ENCODE results near the gene ZIC1.
A peak's percentile ranks its signal among the peaks of the same experiment; 100 is the strongest.

The ZIC1 gene

DNA sequence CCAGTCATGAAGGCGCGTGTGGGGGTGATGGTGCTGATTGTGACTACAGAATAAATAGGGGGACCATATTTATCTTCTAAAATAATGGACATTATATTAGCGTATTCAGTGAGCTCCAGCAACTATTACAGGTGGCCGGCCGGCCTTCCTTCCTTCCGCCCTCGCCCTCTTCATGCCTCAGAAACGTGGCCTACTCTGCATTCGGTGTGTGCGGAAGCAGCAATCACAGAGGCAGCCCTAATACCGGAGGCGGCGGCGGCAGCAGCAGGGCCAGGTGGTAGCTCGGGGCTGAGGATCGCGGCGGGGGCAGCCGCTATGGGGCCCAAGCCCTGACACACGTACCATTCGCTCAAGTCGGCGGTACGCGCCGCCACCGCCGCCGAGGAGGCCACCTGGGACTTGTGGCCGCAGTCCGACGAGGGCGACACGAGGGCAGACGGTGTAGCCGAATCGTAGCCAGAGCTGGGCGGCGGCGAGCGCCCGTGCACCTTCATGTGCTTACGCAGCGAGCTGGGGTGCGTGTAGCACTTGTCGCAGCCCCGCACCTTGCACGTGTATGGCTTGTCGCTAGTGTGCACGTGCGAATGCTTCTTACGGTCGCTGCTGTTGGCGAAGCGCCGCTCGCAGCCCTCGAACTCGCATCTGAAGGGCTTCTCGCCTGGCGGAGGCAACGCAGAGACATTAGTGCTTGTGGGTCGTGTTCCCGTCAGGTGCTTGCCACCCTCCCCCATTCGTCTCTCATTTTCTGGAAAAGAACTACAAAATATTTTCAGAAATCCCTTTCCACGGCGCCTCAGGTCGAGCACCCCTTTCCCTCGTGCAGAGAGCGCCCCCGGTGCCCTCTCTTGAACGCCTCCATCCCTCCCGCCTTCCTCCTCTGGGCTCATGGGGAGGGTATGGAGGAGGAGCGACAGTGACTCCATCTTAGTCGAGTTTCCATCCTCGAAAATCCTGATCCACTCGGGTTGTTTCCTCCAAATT, 18.3 kb upstream of the ZIC1 start (continued):
- TF ChIP-seq, protein P1, sequence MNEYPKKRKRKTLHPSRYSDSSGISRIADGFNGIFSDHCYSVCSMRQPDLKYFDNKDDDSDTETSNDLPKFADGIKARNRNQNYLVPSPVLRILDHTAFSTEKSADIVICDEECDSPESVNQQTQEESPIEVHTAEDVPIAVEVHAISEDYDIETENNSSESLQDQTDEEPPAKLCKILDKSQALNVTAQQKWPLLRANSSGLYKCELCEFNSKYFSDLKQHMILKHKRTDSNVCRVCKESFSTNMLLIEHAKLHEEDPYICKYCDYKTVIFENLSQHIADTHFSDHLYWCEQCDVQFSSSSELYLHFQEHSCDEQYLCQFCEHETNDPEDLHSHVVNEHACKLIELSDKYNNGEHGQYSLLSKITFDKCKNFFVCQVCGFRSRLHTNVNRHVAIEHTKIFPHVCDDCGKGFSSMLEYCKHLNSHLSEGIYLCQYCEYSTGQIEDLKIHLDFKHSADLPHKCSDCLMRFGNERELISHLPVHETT (tag by site-specific recombination; IDR thresholded peaks at IDR 0.05): no peak
- TF ChIP-seq ZBTB1 (tag by site-specific recombination; IDR thresholded peaks at IDR 0.05) (no peak), ZNF133 (tag by site-specific recombination; IDR thresholded peaks at IDR 0.05) (no peak), ZNF791 (tag by site-specific recombination; IDR thresholded peaks at IDR 0.05) (no peak), KLF9 (tag by site-specific recombination; IDR thresholded peaks at IDR 0.05; ENCODE audit: low read depth) (no peak), ZNF169 (tag by site-specific recombination; IDR thresholded peaks at IDR 0.05) (no peak)
- TF ChIP-seq, protein P2, sequence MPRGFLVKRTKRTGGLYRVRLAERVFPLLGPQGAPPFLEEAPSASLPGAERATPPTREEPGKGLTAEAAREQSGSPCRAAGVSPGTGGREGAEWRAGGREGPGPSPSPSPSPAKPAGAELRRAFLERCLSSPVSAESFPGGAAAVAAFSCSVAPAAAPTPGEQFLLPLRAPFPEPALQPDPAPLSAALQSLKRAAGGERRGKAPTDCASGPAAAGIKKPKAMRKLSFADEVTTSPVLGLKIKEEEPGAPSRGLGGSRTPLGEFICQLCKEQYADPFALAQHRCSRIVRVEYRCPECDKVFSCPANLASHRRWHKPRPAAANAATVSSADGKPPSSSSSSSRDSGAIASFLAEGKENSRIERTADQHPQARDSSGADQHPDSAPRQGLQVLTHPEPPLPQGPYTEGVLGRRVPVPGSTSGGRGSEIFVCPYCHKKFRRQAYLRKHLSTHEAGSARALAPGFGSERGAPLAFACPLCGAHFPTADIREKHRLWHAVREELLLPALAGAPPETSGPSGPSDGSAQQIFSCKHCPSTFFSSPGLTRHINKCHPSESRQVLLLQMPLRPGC (tag by site-specific recombination; IDR thresholded peaks at IDR 0.05): no peak

DNA sequence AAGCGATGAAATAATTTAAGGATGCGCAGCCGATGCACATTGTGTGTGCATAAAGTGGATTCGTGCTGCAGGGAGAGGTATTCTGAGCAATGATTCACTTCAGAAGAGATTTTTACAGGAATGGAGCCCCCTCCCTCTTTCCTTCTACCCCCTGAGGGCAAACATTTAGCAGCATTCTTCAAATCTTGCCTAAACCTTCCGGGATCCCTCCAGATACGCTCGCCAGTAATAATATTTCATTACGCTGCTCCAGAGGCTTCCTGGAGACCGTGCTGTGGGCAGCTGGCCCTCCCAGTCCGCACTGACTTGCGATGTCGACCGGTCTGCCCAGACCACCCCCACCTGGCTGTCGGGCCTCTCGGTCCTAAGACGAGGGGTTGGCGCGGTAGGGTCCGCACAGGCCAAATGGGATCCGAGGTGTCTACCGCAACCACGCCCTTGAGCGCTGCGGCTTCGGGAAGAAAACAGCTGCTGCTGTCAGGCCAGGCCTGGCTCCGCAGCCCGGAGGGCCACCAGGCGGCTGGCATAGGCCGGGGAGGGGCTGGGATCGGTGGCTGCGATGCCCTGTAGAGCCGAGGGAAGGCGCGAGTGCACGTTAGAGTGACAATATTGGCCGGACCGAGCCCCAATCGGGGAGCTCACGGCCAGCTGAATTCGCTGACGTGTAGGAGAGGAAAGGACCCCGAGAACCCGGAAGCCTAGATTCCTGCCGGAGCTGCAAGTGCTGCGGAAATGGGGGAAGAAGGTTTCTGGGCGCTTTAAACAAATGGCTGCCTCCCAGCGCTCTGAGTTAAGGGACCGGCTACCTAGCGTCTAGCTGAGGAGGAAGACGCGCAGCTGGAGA, 17.2 kb upstream of the ZIC1 start:
- Histone ChIP-seq H3K4me3 (ENCODE audit: low read depth, low read length) (peak overlapping the region; percentile 18), H3K36me3 (ENCODE audit: control insufficient read depth in 2 of 2, insufficient read depth in 1 of 2, low read length in 2 of 2) (no peaks in the 10 kb centered on the region), H3K27ac (ENCODE audit: extremely low read depth, low read depth, low read length) (peak overlapping the region; percentile 9; the same call in 1 of the 2 replicates), H3K9me3 (ENCODE audit: control insufficient read depth, insufficient read depth, low read depth, low read length) (no peaks in the 10 kb centered on the region), H3K4me1 (ENCODE audit: control insufficient read depth, insufficient read depth, low read length) (no peaks in the 10 kb centered on the region)
- ChIA-PET CTCF (no interaction called here), POLR2A (no interaction called here)
- TF ChIP-seq, protein P3, sequence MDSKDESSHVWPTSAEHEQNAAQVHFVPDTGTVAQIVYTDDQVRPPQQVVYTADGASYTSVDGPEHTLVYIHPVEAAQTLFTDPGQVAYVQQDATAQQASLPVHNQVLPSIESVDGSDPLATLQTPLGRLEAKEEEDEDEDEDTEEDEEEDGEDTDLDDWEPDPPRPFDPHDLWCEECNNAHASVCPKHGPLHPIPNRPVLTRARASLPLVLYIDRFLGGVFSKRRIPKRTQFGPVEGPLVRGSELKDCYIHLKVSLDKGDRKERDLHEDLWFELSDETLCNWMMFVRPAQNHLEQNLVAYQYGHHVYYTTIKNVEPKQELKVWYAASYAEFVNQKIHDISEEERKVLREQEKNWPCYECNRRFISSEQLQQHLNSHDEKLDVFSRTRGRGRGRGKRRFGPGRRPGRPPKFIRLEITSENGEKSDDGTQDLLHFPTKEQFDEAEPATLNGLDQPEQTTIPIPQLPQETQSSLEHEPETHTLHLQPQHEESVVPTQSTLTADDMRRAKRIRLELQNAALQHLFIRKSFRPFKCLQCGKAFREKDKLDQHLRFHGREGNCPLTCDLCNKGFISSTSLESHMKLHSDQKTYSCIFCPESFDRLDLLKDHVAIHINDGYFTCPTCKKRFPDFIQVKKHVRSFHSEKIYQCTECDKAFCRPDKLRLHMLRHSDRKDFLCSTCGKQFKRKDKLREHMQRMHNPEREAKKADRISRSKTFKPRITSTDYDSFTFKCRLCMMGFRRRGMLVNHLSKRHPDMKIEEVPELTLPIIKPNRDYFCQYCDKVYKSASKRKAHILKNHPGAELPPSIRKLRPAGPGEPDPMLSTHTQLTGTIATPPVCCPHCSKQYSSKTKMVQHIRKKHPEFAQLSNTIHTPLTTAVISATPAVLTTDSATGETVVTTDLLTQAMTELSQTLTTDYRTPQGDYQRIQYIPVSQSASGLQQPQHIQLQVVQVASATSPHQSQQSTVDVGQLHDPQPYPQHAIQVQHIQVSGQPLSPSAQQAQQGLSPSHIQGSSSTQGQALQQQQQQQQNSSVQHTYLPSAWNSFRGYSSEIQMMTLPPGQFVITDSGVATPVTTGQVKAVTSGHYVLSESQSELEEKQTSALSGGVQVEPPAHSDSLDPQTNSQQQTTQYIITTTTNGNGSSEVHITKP (tag by site-specific recombination; IDR thresholded peaks at IDR 0.05): no peak
- TF ChIP-seq ZFP37 (tag by site-specific recombination; IDR thresholded peaks at IDR 0.05) (no peak), KLF10 (tag by site-specific recombination; IDR thresholded peaks at IDR 0.05) (no peak), ZNF174 (tag by site-specific recombination; IDR thresholded peaks at IDR 0.05) (no peak), ZNF211 (tag by site-specific recombination; IDR thresholded peaks at IDR 0.05; ENCODE audit: low read depth) (no peak)

DNA sequence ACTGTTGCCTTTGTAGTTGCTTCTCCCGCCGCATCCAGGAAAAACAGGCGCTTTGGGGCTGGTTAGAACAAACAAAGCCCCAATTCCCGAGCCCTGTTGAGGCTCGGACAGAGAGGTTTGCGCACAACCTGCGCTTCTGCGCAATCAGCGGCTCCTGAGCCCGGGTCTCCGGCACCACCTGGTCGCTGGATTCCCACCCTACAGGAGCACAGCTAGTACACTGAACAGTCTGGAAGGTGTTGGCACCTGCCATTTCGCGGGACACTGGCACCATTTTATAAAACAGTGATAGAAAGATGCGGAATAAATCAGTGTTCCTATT, 16.6 kb upstream of the ZIC1 start:
- Histone ChIP-seq H3K36me3 (ENCODE audit: control insufficient read depth in 2 of 2, insufficient read depth in 1 of 2, low read length in 2 of 2) (no peaks in the 10 kb centered on the region), H3K4me3 (ENCODE audit: low read depth, low read length) (peak overlapping the region; percentile 18), H3K27ac (ENCODE audit: extremely low read depth, low read depth, low read length) (peak overlapping the region; percentile 9; the same call in 1 of the 2 replicates), H3K4me1 (ENCODE audit: control insufficient read depth, insufficient read depth, low read length) (no peaks in the 10 kb centered on the region), H3K9me3 (ENCODE audit: control insufficient read depth, insufficient read depth, low read depth, low read length) (no peaks in the 10 kb centered on the region)
- CTCF ChIA-PET: no interaction called here
- POLR2A ChIA-PET: no interaction called here
- no peak for TF ChIP-seq ZBTB21 (tag by site-specific recombination; IDR thresholded peaks at IDR 0.05)
- TF ChIP-seq ZNF121 (tag by site-specific recombination; IDR thresholded peaks at IDR 0.05): no peak
- no peak for TF ChIP-seq ZNF623 (tag by site-specific recombination; IDR thresholded peaks at IDR 0.05)
- TF ChIP-seq ZNF10 (tag by site-specific recombination; IDR thresholded peaks at IDR 0.05): no peak
- TF ChIP-seq, protein P1 (tag by site-specific recombination; IDR thresholded peaks at IDR 0.05): no peak
- no peak for TF ChIP-seq KLF10 (tag by site-specific recombination; IDR thresholded peaks at IDR 0.05)
- TF ChIP-seq ZFP3 (tag by site-specific recombination; IDR thresholded peaks at IDR 0.05; ENCODE audit: low read depth): no peak
- no peak for TF ChIP-seq ZNF777 (tag by site-specific recombination; IDR thresholded peaks at IDR 0.05; ENCODE audit: borderline replicate concordance)
- no peak for TF ChIP-seq ZNF585B (tag by site-specific recombination; IDR thresholded peaks at IDR 0.05)
- no peak for TF ChIP-seq ZNF792 (tag by site-specific recombination; IDR thresholded peaks at IDR 0.05)
- TF ChIP-seq ZNF660 (tag by site-specific recombination; IDR thresholded peaks at IDR 0.05): no peak

Data from HEK293 (cell line).